Body of pancreas (tissue), 4 donors: ENCODE data around the gene ANXA3.

Experiments used
- POLR2A ChIP-seq, 3 donors: fragments of 450-650 bp; IDR thresholded peaks; one replicate each; pipeline ENCODE4 v1.6.1; 2016; ENCODE audit warnings: antibody characterized with exemption in 3 of 3, mild to moderate bottlenecking in 2 of 3
- TF ChIP-seq, protein P1 (sequence below), 7 experiments: fragments of 450-650 bp in 4 of 7; fragments of 200-600 bp in 3 of 7; sonication (generic) in 3 of 7; IDR thresholded peaks; one replicate each; pipeline ENCODE4 v1.5.1; 2016 to 2019; ENCODE audit warnings: antibody characterized with exemption in 7 of 7

DNA sequence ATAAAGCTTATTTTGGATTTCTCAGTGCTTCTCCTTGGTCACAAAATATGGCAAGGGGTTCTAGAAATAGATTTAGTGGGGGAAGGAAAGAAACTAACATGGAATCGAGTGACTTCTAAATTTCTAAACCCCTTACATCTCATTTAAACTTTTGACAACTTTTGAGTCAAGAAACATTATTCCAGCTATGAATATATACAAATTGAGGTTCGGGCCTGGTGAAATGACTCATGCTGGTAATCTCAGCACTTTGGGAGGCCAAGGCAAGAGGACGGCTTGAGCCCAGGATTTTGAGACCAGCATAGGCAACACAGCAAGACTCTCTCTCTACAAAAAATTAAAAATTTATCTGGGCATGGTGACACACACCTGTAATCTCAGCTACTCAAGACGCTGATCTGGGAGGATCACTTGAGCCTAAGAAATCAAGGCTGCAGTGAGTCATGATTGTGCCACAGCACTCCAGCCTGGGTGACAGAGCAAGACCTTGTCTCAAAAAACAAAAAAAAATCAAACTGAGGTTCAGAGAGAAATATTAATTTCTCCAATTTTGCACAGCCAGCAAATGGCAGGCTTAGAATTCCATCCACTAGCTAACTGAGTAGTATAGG is 99.8 kb downstream of the ANXA3 start:
- TF ChIP-seq, protein P1, sequence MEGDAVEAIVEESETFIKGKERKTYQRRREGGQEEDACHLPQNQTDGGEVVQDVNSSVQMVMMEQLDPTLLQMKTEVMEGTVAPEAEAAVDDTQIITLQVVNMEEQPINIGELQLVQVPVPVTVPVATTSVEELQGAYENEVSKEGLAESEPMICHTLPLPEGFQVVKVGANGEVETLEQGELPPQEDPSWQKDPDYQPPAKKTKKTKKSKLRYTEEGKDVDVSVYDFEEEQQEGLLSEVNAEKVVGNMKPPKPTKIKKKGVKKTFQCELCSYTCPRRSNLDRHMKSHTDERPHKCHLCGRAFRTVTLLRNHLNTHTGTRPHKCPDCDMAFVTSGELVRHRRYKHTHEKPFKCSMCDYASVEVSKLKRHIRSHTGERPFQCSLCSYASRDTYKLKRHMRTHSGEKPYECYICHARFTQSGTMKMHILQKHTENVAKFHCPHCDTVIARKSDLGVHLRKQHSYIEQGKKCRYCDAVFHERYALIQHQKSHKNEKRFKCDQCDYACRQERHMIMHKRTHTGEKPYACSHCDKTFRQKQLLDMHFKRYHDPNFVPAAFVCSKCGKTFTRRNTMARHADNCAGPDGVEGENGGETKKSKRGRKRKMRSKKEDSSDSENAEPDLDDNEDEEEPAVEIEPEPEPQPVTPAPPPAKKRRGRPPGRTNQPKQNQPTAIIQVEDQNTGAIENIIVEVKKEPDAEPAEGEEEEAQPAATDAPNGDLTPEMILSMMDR (IDR thresholded peaks at IDR 0.05) = no peak
- no peak for TF ChIP-seq POLR2A (IDR thresholded peaks at IDR 0.05)
